CD4-positive, alpha-beta T cell treated with Interleukin-17A for 4 hours (primary cell): Measurements from ENCODE around the gene BLMH.

Experiments
- DNase-seq: peaks from one replicate; pipeline ENCODE4 v3.0.0-alpha.2; 2020; ENCODE audit warnings: mixed read lengths

Gene BLMH

DNA sequence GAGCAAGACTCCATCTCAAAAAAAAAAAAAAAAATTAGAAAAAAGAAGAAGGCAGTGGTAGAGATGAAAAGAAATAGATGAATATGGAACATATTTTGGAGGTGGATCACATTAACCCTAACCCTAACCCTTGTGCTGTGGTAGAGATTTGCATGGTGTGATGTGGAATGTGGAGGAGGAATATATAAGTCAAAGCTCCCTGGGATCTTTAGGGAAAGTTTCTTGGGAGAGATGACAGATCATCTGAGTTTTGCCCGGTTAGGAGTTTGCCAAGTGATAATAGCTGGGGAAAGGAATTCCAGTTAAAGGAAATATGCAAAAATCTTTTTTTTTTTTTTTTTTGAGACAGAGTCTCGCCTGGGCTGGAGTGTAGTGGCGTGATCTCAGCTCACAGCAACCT lies 13.0 kb upstream of the BLMH start:
- no peak for DNase-seq

DNA sequence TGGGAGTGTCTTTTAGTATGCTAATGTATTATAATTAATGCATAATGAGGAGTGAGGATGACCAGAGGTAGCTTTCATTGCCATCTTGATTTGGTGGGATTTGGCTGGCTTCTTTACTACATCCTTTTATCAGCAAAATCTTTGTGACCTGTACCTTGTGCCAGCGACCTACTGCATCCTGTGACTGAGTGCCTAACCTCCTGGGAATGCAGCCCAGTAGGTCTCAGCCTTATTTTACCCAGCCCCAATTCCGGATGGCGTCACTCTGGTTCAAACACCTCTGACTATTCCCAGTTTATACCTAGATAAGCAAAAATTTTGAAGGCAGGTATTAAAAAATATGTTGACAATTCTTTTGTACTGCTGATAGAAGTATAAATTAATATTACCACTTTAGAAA lies 10.5 kb upstream of the BLMH start:
- DNase-seq: no peak

DNA sequence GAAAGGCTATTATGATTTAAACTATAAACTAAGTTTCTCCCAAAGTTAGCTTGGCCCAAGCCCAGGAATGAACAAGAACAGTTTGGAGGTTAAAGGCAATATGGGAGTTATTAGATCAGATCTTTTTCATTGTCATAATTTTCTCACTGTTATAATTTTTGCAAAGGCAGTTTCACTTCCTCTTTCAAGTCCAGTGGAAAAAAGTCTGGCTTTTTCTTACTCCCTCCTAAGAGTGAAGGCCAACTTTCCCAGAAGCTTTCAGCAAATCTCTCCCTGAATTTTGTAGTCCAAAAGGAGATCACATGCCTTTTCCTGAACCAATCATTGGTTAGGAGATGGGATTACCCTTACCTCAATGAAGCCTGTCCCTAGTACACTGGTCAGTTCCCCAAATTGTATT lies 9.1 kb upstream of the BLMH start:
- DNase-seq: no peak

DNA sequence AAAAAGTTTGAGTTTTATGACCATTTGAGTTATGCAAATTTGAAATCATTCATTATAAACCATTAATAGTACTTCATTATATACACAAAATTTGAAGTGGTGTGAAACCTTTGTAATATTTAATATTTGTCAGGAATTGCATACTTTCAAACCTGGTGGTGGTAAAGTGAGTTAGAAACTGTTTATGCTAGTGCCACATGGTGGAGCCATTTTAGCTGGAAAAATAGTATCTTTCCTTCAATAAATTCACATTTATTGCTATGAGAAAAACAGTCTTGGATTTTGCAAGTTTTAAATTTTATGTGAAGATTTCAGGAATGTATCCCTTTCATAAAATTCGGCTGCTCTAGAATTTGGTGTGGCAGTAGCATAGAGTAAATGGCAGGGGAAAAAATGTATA lies 7.3 kb upstream of the BLMH start:
- DNase-seq: peak; percentile 7

DNA sequence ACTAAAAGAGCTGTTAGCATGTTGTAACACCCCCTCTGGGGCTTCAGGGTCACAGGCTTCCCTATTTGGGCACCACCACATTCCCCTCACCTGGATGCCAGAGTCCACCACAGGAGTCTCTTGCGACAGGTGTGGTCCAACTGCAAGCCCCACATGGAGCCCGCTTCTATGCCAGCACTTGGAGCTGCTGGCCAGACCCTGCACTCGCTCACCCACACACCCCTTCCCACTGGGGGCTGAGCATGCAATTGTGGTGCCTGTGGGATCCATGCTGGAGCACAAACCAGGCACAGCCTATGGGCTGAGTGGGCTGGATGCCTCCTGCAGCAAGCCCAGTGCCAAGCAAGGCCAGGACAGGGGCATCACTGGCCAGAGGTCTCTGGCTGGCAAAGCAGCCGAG lies 6.0 kb upstream of the BLMH start:
- DNase-seq: no peak

DNA sequence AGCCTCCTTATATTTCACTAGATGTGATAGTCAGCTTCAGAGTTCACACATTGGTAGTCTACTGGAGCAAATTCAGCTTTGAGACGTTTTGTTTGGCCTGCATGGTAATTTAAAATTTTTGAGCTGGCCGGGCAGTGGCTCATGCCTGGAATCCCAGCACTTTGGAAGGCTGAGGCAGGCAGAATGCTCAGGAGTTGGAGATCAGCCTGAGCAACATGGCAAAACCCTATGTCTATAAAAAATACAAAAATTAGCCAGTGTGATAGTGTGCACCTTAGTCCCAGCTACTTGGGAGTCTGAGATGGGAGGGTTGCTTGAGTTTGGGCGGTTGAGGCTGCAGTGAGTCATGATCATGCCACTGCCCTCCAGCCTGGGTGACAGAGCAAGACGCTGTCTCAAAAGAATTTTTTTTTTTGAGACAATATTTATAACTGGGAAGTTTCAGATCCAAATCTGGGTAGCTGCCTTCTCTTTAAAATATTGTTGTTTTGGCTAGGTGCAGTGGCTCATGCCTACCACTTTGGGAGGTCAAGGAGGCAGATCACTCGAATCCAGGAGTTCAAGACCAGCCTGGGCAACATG lies 4.8 kb upstream of the BLMH start:
- no peak for DNase-seq

DNA sequence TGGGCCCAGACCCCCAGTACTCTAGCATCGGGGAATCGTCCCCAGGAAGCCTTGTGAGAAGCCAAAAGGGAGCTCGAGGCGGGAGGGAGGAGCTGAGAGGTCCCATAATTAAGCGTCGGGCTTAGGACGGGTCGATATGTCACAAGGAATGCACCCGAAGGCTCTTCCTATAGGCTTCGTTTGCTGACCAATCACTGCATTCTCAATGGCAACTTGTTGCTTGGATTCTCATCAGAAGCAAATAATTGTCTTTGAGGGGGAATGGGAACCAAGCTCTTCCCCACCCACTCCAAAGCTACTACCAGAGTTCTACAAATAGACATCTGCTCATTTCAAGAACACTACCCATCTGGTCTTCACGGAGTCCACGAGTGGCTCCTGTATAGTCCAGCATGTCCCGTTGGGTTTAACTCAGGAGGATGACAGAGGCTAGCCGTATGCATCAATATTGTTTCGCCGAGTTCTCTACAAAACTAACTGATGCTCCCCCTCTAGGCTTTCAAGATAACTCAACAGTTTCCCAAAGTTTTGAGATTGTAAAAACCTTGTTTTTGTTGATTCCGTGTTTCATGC lies 628 bp upstream of the BLMH start:
- DNase-seq: no peak

DNA sequence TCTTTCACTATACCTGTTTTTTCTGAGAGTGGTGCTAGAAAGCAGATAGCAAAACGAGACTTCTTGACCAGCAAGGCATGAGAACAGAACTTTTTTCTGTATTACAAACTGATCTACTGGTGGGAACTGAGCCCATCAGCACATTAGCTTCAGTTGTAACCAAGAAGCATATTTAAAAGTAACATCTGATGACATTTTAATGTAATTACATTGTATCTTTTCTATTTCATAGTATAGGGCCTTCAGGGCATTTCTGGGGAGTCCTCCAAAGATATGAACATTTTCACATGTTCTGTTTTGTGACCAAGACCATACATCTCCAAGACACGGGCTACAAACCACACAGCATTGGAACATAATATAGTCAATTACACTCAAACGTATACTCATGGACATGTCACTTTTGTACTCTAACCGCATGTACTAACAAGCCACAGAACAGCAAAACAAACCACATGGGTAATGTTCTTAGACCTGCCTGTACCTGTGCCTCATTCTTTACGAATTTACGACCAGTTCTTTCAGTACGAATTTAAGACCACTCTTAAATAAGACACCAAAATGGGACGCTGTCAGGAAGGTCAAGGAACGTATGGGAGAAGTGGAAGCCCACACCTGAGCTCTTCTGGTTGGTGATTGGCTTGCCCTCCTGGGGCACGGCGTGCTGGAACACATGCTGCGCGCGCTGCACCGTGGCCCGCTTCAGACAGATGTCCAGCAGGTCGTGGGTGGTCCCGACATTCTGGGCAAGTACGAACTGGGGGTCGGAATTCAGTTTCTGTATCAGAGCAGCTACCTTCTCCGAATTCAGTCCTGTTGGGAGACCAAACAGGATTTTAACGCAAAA lies 825 bp downstream of the BLMH start:
- DNase-seq: peak; percentile 35

DNA sequence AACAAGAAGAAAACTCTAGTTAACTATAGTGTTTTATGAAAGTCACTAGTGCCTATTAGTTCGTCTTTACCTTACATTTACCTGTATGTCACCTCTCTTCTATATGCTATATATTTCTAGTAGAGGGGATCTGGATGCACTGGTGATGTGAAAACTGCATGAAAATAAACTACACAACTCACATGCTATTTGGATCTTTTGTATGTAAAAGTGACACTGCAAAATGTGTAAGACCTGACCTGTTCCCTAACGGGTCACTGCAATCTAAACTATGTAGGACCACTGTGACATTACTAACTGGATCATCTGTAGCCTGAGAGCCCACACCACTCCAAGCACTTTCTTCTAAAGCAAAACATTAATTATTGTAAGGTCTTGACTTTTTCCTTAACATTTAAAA lies 1.7 kb downstream of the BLMH start:
- no peak for DNase-seq

DNA sequence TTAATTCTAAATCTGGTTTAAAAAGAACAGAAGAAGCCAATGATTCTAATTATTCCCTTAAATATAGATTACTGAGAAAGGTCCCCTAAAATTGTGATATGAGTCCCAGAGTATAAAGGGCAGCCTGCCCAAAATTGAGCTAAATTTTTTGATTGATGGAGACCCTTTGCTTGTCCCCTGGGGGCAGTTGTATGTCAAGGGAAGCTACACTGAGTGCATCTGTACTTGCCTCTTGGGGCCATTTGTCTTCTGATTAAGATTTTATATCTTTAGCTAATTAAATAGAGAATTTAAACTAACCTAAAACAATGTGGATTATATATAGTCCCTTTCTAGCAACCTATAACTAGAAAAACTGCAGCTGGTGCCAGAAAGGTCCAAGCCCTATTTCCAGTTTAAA lies 12.6 kb downstream of the BLMH start:
- DNase-seq: no peak

DNA sequence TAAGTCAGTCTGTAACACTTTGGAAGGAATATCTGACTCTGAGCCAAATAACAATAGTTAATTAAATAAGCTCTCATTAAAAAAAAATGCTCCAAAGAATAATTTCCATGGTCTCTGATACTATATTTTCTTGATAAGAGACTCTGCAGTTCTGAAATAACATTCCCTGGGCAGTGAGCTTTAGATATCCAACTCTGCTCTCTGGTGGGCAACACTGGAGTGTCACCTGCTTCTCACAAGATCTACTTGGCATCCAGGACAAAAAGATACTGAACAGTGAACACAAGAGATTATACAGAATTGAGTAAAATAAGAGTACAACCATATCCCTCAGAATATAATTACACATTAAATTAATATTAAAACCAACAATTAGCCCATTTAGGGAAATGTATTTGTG lies 13.7 kb downstream of the BLMH start:
- peak; percentile 8 for DNase-seq

DNA sequence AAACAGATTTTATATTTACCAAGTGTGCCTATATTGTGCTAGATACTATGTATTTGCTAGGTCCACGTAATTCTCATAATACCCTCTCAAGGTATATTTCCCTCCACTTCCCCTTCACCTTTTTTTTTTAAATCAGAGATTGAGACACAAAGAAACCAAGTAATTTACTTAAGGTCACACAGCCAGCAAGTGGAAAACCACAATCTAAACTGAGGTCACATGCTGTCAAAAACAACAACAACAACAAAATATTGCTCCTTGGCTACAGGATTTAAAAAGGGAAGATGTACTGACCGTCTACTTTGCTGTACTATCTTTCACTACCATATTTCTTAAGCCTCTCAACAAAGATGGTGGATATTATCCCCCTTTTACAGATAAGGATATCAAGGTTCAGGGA lies 15.8 kb downstream of the BLMH start:
- no peak for DNase-seq

DNA sequence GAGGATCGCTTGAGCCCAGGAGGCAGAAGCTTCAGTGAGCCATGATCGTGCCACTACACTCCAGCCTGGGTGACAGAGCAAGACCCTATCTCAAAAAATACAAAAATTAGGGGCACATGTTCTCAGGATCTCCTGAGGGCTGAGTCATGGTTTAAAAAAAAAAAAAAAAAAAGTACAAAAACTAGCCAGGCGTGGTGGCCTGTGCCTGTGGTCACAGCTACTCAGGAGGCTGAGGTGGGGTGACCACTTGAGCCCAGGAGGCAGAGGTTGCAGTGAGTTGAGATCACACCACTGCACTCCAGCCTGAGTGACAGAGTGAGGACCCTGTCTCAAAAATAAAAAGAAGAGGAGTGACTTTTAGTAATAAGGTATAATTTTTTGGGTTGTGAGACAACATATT lies 16.9 kb downstream of the BLMH start:
- DNase-seq: no peak

DNA sequence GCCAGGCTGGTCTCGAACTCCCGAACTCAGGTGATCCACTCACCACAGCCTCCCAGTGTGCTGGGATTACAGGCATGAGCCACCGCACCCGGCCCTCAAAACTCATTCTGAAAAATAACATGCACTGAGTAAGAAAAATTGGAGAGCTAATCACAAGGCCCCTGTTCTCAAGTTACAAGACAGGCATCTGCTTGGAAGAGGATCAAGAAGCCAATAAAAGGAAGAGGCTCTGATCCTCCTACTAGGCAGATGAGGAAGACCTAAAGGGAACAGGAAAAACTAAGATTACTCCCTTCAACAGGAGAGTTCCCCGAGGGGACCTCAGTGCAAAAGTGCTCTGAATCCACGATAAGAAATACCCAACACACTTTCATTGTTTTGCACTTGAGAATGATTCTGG lies 18.4 kb downstream of the BLMH start:
- no peak for DNase-seq

DNA sequence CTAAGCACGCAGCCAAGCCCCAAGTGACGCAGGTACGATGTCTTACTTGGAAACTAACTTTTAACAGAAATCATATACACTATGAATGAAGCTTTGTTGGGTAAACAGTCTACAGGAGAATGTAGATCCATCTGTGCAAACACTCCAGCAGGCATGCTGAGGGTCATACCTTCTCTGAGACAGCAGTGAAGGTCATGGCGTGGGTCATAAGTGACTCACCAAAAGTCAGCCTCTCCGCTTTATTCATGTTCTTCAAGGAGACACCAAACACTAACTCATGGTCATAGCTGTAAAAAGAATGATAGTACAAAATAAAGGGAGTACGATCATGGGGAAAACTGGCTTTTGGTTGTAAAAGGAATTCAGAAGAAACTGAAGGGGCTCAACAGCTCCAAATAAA lies 20.6 kb downstream of the BLMH start:
- DNase-seq: no peak

DNA sequence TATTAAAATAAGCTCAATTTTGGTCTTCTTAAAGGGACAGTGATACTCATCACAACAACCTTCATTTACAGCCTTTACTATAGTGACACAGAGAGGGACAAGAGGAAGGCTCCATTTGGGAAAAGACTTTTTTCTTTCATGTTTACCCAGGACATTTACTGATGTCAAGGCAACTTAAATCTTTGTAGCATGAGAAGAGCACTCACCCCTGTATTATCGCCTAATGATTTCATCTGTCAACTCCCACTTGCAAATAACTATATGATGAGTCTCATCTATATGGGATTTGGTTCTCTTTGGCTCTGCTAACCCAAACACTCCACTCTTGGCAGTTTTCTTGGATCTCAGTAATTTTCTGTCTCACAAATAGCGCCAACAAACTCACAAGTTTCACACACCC lies 24.1 kb downstream of the BLMH start:
- DNase-seq: no peak

DNA sequence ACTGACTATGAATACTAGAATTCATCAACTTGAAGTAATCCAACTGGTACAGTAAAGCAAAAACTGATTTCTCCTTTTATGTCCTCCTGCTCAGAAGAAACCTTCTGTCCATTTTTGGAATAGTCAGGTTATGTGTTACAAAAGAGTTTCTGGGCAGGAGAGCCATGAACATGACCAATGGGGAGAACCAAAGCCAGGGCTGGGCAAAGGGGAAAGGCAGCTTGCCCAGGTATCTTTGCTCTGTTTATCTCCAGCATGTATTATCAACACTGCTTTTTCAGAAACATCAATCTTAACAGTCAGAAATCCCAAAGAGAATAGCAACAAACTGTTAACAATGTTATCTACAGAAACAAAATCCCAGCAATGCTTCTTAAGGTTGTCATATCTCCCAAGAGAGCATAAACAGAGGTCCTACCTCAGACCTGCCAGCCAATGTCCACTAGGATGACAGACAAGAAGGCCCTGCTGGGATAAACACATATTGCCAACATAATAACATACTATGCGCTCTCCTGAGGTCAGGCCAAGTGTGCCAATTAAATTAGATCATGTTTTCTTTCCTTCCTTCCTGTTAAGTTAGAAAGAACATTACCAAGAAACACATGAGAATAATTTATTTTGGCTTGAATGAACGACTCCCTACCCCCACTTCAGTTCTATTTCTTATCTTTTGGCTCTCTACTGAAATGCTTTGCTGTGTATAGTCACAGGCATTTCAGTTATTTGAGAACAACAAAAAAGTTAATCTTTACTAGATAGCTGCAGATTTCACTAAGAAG lies 28.0 kb downstream of the BLMH start:
- DNase-seq: no peak

DNA sequence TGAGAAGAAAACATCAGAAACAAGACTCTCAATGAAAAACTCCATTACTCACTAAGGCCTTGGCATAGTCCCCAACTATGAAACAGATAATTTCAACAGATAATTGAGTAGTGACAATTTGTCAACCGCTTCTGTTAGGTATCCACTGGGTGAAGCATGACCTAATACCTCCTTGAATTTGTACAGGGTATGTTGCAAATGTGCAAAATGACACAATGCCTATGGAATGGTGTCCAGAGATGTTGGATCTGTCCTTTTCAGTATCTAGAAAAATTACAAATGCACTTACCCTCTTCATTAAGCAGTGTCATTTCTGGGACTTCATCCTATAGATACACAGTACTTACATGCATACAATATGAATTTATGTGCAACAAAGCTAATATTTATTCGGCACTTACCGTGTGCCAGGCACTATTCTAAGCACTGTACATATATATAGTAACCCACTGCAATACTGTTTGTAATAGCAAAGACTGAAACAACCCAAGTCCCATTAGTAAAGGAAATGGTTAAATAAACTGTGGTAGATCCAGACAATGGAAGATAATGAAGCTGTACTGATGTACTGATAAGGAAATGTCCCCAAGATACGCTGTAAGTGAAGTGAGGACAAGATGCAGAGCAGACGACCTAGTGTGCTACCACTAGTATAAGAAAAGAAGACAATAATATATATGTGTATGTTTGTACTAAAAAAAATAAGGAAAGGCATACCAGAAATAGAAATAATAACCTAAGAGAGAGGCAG lies 34.8 kb downstream of the BLMH start:
- DNase-seq: no peak

DNA sequence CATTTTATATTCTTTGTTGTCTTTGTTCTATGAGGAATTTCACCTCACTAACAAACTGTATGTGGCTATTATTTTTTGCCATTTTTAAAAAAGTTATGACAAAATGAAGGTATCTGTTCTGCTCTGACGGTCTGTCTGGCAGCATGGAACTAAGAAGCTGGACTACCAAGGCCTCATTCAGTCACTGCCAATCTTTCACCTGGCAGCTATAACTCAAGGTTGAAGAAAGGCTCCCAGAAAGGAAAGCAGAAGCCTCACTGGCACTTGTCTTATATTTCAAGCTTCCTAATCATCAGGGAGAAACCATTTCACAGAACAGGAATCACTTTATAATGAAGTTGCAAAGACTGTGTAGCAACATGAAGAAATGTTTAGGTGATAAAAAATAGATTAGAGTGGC lies 37.6 kb downstream of the BLMH start:
- DNase-seq: no peak

DNA sequence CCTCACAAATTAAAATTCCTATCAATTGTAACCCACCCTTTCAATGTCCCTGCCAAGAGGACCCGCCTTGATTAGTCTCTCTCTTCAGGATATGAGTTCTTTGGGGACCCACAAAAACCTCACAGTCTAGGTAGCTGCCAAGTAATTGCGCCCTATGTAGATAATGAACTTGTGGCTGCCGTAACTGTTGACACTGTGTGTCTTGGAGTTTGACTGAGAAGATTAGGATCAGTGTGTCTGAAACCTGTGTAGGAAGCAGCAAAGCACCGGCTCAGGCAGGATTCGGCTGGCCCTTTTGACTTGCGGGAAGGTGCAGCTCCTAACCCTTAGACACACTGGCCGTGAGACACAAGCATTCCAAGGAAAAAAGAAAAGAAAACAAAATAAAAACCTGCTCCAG lies 38.4 kb downstream of the BLMH start:
- DNase-seq: no peak

DNA sequence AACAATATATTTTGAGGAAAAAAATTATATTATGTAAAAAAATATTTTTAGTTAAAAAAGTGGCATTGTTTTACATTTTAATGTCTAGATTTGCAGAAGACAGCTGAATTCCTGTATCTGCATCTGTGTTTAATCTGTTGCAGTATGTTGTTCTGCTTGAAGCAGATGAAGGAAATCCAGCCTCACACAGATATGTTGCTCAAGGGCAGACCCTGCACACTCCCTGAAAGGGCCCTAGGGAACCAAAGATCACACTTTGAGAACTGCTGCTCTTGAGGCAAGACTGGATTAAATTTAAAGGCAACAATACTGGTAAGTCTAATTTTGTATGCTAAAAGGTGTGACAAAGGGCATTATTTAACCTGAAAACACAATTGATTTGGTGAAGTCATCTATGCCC lies 39.8 kb downstream of the BLMH start:
- no peak for DNase-seq

DNA sequence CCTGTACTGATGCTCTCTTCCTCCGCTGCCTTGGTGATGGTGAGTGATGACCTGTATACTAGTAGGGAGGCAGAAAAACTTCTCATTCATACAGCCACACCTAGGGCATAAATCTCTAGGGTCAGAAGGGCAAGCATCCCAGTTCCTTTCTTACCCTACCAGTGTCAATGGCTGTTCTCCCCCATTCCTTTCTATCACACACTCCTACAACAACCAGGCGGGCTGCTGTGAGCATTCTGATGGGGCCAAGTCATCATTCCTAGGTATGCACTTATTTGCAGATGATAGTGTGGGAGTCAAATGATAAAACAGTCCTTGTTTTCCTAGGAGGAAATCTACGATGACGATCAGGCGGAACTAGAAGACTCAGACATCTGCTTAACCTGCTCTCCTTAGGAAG lies 42.3 kb downstream of the BLMH start:
- no peak for DNase-seq

DNA sequence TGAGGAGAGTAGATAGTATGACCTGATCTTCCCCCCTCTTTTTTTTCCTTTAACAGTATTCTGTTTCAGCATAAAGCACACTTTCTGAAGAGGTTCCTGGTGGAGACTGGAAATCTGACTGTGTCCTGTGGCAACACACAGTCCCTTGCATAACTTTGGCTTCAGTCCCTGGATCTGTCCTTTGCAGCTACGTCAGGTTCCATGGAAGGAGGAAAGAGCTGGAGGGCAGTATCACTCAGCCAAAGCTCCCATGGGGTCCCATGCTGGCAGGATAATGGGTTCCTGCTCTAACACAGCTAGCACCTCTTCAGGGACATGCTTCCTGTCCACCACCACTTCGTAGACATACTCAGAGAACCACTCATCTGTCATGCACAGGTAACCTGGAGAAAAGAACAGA lies 43.0 kb downstream of the BLMH start:
- DNase-seq: no peak
